Stimulated activated naive CD8-positive, alpha-beta T cell treated with anti-CD3 and anti-CD28 coated beads, Interleukin-15, amount 100 ng/mL, for 72 hours (primary cell): Measurements from ENCODE around the gene STOML1.

Source experiments
- ATAC-seq: fragments of 150-1000 bp; cut with Tn5 transposase; 2 replicates; pipeline ENCODE4 v1.10.0; 2021; ENCODE audit warnings: mild to moderate bottlenecking, moderate library complexity
- DNase-seq, 2 donors: peaks; one replicate each; pipeline ENCODE4 v3.0.0; 2021 to 2022
- H3K27ac Mint-ChIP-seq, 2 donors: one replicate each; pipeline ENCODE4 v1.8.0; 2022; ENCODE audit warnings: mild to moderate bottlenecking in 2 of 2, mixed read lengths in 2 of 2, moderate library complexity in 2 of 2
- H3K27me3 Mint-ChIP-seq: one replicate; pipeline ENCODE4 v1.8.0; 2022; ENCODE audit warnings: mixed read lengths
- H3K4me1 Mint-ChIP-seq: one replicate; pipeline ENCODE4 v1.8.0; 2022; ENCODE audit warnings: mild to moderate bottlenecking, mixed read lengths
- H3K4me3 Mint-ChIP-seq, 2 donors: one replicate each; pipeline ENCODE4 v1.8.0; 2022; ENCODE audit warnings: mild to moderate bottlenecking in 2 of 2, mixed read lengths in 2 of 2, moderate library complexity in 1 of 2
- H3K9me3 Mint-ChIP-seq, 2 donors: one replicate each; pipeline ENCODE4 v1.8.0; 2022; ENCODE audit warnings: mixed read lengths in 2 of 2

STOML1 gene

DNA sequence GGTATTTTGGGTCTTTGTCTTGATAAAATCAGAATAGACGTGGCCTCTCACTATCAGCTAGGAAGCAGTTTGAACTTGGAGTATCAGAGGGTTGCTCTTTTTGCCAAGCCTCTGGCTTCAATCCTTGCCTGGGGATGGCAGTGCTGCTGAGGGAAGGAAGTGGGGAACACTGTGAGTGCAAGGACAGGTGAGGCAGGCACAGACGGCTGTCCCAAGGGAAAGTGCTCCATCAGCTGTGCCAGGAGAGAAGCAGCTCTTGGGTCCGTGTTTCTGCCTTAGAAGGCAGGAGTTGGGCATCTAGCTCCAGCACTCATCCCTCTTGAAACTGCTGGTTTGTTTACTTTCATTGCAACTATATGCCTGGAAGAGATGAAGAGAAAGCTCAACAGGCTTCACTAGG, 35.6 kb upstream of the STOML1 start:
- no peaks in the 10 kb centered on the region for H3K4me1 Mint-ChIP-seq

DNA sequence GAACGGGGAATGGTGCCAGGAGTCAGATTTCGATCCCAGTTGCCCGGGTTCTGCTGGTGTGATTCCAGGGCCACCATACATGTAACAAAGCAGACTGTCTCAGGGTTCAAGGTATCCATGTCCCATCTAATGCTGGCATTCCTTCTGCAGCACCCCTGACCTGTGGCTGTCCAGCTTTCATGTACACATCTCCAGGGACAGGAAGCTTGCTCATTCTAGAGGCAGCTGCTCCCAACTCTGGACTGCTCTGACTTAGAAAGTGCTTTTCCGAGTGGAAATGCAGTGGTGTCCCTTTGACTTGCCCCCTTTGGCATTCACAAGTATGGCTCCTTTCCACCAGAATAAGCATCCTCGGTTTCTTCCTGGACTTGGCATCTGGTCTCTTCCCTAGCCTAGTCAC, 33.3 kb upstream of the STOML1 start:
- Mint-ChIP-seq H3K4me1 (no peaks in the 10 kb centered on the region), H3K4me3 (no peak overlapping the region), H3K27ac (no peak overlapping the region), H3K27me3 (no peaks in the 10 kb centered on the region), H3K9me3 (no peaks in the 10 kb centered on the region)
- ATAC-seq (no peak), DNase-seq (no peak)

More for the DNA sequence above, 35.6 kb upstream of the STOML1 start:
- H3K27me3 Mint-ChIP-seq, result no peaks in the 10 kb centered on the region
- no peaks in the 10 kb centered on the region for H3K9me3 Mint-ChIP-seq
- DNase-seq (no peak), ATAC-seq (no peak)
- H3K4me3 Mint-ChIP-seq, result no peak overlapping the region
- peak overlapping the region in 1 of 2 donors; percentile 28 for H3K27ac Mint-ChIP-seq

DNA sequence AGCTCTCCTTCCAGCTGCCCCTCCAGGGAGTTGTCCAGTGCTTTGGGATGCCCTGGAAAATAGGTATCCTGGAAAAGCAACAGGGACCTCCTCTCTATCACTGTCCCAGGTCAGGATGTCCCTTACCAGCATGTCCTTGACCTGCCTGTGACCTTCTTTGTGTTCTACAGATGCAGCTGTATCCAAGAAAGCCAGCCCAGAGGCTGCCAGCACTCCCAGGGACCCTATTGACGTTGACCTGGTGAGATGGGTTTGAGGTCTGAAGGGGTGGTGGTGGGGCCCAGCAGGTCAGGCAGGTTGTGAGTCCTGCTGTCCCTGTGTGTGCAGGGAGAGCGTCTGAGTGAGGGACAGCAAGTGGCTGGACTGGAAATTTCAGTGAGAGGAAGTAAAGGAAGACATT, 32.6 kb upstream of the STOML1 start:
- ATAC-seq (no peak), DNase-seq (no peak)
- H3K27me3 Mint-ChIP-seq, result no peaks in the 10 kb centered on the region
- no peaks in the 10 kb centered on the region for H3K4me1 Mint-ChIP-seq
- no peaks in the 10 kb centered on the region for H3K9me3 Mint-ChIP-seq
- H3K4me3 Mint-ChIP-seq, result no peak overlapping the region
- no peak overlapping the region for H3K27ac Mint-ChIP-seq

DNA sequence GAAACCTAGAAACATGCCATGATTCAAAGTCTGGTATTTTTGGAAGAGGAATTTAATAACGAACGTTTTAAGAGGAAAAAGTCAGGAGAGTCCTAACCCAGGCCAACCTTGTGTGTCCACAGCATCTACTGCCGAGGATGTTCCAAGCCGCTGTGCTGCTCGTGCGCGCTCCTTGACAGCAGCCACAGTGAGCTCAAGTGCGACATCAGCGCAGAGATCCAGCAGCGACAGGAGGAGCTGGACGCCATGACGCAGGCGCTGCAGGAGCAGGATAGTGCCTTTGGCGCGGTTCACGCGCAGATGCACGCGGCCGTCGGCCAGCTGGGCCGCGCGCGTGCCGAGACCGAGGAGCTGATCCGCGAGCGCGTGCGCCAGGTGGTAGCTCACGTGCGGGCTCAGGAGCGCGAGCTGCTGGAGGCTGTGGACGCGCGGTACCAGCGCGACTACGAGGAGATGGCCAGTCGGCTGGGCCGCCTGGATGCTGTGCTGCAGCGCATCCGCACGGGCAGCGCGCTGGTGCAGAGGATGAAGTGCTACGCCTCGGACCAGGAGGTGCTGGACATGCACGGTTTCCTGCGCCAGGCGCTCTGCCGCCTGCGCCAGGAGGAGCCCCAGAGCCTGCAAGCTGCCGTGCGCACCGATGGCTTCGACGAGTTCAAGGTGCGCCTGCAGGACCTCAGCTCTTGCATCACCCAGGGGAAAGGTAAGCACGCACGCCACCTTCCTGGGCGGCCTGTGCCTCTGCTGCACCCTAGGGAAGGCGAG, 30.8 kb upstream of the STOML1 start:
- no peak for ATAC-seq
- no peaks in the 10 kb centered on the region for H3K9me3 Mint-ChIP-seq
- DNase-seq, result no peak
- no peak overlapping the region for H3K27ac Mint-ChIP-seq
- no peak overlapping the region for H3K4me3 Mint-ChIP-seq
- no peaks in the 10 kb centered on the region for H3K4me1 Mint-ChIP-seq
- no peaks in the 10 kb centered on the region for H3K27me3 Mint-ChIP-seq

DNA sequence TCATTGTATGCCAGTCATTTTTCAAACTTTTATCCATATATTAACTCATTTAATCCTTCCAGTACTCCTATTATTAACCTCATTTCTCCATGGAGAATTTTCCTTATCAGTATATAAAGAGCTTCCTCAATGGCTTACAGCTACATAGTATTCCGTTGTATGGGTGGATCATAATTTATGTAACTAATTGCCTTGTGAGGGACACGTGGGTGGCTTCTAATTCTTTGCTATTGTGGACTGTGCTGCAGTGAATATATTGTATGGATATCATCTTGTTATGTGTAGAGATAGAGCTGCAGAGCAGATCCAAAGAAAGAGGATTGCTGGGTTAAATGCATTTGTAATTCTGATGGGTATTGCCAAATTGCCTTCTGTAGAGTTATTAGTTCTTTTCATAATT, 27.6 kb upstream of the STOML1 start:
- no peaks in the 10 kb centered on the region for H3K9me3 Mint-ChIP-seq
- H3K27me3 Mint-ChIP-seq, result no peaks in the 10 kb centered on the region
- no peak overlapping the region for H3K27ac Mint-ChIP-seq
- DNase-seq (no peak), ATAC-seq (no peak)
- peaks cover 6% of the 10 kb centered on the region for H3K4me1 Mint-ChIP-seq
- no peak overlapping the region for H3K4me3 Mint-ChIP-seq

DNA sequence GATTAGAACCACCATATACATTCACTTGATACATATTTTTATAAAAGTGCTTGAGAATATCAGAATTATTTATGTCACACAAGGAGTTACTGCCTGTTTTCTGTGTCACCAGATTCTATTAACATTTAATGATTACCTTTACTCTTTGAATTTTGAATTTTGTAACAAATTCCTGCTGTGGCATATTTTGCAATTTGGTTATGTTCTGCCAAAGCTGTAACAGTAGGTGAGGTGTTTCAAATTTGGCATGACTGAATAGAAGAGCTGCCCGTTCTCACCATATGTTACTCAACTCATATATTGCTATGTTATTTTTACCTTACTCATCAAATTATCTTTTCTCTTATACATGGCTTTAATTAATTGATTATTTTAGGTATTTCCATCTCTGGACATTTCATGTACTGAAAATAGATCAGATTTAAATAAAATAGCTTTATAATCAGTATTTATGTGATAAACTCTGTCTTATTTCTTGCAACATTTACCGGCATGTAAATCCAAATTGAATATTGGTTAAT, 21.3 kb upstream of the STOML1 start:
- no peak for ATAC-seq

DNA sequence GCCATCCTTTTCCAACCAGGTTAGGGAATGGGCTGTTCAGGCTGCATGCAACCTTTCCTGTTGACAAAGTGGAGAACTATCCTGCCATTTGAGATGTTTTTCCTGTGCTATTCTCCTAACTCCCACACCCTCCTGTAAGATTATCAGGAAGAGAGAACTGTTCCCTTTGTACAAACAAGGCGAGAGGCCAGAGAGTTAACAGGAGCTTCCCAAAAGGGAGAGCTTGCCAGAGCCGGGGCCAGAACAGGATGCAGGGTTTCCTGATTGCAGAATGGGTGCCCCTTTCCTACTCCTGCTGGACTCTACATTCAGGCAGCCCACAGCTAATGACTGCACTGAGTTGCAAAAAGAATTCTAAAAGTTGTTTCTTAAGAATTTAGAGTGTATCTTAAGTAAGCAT, 19.5 kb upstream of the STOML1 start:
- Mint-ChIP-seq H3K9me3 (no peaks in the 10 kb centered on the region), H3K27ac (no peak overlapping the region), H3K27me3 (no peaks in the 10 kb centered on the region), H3K4me3 (no peak overlapping the region), H3K4me1 (peaks cover 61% of the 10 kb centered on the region)
- no peak for DNase-seq
- ATAC-seq, result no peak

More for the DNA sequence above, 21.3 kb upstream of the STOML1 start:
- H3K4me1 Mint-ChIP-seq, result peaks cover 42% of the 10 kb centered on the region
- H3K4me3 Mint-ChIP-seq, result no peak overlapping the region
- no peaks in the 10 kb centered on the region for H3K27me3 Mint-ChIP-seq
- no peaks in the 10 kb centered on the region for H3K9me3 Mint-ChIP-seq
- H3K27ac Mint-ChIP-seq, result no peak overlapping the region
- no peak for DNase-seq

DNA sequence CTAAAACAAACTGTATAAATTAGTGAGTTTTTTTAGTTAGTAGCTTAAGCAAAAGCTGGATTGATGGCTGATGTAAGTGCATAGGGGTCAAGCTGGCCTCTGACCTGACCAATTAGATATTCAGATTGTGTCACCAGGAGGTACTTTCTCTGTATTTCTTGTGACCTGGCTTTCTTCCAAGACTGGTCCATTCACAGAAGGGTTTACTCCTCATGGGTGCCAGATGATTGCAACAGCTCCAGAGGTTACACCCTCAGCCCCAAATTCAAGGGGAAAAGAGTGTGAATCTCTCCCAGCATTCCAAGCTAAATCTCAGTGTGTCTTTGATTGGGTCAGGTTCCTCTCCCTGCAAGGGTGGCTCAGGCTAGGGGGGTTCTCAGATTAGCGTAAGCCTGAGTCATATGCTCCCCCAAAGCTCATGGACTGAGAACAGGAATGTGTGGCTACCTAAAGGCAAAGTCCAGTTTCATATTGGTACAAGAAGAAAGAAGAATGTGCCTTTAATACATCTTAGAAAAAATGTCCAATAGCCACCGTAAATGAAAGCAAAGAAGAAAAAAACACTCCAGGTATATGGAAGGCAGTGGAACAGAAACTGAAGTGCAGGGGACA, 18.9 kb upstream of the STOML1 start:
- ATAC-seq (no peak), DNase-seq (no peak)
- H3K4me3 Mint-ChIP-seq, result no peak overlapping the region
- H3K9me3 Mint-ChIP-seq, result no peaks in the 10 kb centered on the region
- no peaks in the 10 kb centered on the region for H3K27me3 Mint-ChIP-seq
- peaks cover 66% of the 10 kb centered on the region for H3K4me1 Mint-ChIP-seq
- no peak overlapping the region for H3K27ac Mint-ChIP-seq

DNA sequence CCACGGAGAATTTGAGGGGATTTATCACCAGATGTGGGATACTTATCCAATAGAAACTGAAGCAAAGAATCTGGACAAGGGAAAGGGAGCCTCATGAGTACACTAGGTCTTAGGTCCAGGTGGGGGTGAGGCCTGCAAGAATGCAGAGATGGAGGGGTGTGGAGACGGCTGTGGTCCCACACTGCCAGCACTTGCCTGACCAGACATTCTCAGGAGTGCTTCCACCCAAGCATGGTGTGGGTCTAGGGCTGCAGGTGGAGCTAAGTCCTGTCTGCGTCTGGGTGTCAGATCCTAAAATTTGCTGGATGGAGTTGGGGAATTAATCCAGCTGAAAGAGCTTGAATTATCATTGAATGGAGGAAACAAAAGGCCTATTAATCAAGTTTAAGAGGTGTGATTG, 16.8 kb upstream of the STOML1 start:
- ATAC-seq (no peak), DNase-seq (no peak)
- H3K27me3 Mint-ChIP-seq, result no peaks in the 10 kb centered on the region
- H3K4me1 Mint-ChIP-seq, result peaks cover 62% of the 10 kb centered on the region
- no peaks in the 10 kb centered on the region for H3K9me3 Mint-ChIP-seq
- peak overlapping the region; percentile 13 to 72 for H3K27ac Mint-ChIP-seq
- no peak overlapping the region for H3K4me3 Mint-ChIP-seq

DNA sequence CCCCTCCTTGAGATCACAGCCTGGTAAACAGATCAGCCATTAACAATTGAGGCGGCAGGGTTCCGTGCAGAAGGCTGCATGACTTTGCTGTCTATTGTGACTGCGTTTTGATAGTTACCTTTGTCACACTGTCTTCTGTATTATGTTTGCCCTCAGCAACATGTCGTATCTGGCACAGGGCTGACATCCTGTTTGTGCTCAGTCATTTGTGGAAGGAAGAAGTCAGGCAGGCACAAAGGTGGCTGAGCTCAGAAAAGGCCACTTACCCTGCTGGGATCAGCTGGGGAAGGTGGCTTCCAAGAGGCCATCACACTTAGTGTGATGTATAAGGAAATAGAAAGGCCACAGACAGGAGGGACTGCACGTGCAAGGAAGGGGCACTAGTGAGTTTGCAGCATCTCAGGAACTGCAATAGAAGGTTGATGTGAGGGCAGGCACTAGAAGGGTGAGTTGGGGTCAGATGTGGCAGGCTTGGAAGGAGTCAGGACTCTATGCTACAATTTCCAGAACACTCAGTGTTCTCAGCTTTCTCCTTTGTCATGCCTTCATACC, 15.8 kb upstream of the STOML1 start:
- Mint-ChIP-seq H3K27me3 (no peaks in the 10 kb centered on the region), H3K4me1 (peaks cover 66% of the 10 kb centered on the region), H3K9me3 (peaks cover 5 to 8% of the 10 kb centered on the region in 2 donors), H3K4me3 (peak overlapping the region; percentile 61 to 67), H3K27ac (peak overlapping the region; percentile 20 to 34)
- DNase-seq (peak in 1 of 2 donors; percentile 38), ATAC-seq (peak; percentile 93)

DNA sequence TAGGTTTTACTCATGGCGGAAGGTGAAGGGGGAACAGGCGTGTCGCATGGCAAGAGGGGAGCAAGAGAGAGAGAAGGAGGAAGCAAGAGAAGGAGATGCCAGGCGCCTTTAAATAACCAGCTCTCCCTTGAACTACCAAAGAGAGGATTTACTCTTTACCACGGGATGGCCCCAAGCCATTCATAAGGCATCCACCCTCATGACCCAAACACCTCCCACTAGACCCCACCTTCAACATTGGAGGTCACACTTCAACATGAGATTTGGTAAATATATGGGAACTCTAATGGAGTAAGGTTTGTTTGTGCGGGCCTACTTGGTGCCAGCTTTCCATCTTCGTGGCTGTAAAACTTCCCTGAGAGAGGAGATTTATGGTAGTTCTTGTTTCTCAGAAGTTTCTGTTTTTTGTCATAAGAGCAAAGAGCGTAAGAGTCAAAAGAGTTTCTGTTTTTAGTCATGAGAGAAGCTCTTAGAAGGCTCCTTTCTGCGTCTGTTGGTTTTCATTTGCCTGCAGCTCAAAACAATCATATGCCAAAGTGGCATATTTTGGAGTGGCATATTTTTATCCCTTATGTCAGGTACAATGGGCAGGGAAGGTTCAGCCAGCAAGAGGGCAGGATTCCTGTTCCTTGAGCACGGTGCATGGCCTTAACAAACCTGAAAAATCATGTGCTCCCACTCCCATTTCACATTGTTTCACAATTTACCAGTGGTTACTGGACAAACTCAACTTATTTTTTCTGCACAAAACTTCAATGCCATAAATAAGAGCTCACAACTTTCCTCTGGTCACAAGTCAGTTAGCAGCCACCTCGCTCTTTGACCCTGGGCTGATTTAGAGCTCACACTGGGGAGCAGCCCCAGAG, 14.9 kb upstream of the STOML1 start:
- Mint-ChIP-seq H3K27me3 (no peaks in the 10 kb centered on the region), H3K27ac (peak overlapping the region; percentile 34 to 37), H3K4me3 (peak overlapping the region; percentile 61 to 67), H3K4me1 (peaks cover 66% of the 10 kb centered on the region), H3K9me3 (peaks cover 5 to 8% of the 10 kb centered on the region in 2 donors)
- peak; percentile 74 for ATAC-seq
- no peak for DNase-seq

DNA sequence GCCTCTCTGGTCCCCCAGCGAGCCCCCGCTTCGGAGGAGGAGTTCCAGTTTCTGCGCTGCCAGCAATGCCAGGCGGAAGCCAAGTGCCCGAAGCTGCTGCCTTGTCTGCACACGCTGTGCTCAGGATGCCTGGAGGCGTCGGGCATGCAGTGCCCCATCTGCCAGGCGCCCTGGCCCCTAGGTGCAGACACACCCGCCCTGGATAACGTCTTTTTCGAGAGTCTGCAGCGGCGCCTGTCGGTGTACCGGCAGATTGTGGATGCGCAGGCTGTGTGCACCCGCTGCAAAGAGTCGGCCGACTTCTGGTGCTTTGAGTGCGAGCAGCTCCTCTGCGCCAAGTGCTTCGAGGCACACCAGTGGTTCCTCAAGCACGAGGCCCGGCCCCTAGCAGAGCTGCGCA, 5.9 kb upstream of the STOML1 start:
- ATAC-seq, result no peak
- Mint-ChIP-seq H3K9me3 (no peaks in the 10 kb centered on the region), H3K4me1 (peaks cover 55% of the 10 kb centered on the region), H3K27ac (no peak overlapping the region), H3K4me3 (peak overlapping the region in 1 of 2 donors; percentile 60), H3K27me3 (no peaks in the 10 kb centered on the region)
- DNase-seq, result no peak

DNA sequence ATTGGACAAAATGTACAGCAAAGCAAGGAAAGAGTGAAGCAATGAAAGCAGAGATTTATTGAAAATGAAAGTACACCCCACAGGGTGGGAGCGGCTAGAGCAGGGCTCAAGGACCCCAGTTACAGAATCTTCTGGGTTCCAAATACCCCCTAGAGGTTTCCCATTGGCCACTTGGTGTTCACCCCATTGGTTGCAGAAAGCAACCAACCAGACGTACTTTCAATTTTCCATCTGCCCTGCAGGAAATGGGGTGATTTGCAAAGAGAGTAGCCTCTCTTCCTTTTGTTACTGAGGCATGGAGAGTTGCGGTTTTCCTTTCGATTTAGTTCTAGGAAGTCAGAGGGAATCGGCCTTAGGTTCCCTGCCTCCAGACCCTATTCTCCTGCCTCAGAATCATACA, 4.8 kb upstream of the STOML1 start:
- Mint-ChIP-seq H3K4me3 (peak overlapping the region; percentile 60 to 99), H3K4me1 (peaks cover 63% of the 10 kb centered on the region)
- ATAC-seq, result no peak

DNA sequence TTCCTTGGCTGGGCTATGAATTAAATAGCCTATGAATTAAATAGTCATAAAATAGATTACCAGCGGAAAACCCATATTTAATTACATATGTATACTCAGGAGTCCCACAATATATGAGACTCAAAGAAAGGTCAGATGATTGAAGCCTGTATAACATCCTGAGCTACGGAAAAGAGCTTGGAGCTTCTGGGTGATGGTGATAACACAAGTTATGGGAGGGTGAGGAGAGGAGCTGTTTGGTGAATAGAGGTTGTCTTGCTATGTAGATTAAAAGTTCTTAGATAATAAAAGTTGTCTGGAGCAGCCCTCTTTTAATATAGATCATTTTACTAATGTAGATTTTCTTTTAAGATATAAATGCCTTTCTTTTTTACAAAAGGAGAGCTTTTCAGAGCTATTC, 4.2 kb upstream of the STOML1 start:
- no peak for ATAC-seq
- peak overlapping the region in 1 of 2 donors; percentile 95 for H3K27ac Mint-ChIP-seq

More for the DNA sequence above, 4.8 kb upstream of the STOML1 start:
- DNase-seq, result peak in 1 of 2 donors; percentile 35
- Mint-ChIP-seq H3K9me3 (no peaks in the 10 kb centered on the region), H3K27ac (peak overlapping the region in 1 of 2 donors; percentile 90), H3K27me3 (no peaks in the 10 kb centered on the region)

DNA sequence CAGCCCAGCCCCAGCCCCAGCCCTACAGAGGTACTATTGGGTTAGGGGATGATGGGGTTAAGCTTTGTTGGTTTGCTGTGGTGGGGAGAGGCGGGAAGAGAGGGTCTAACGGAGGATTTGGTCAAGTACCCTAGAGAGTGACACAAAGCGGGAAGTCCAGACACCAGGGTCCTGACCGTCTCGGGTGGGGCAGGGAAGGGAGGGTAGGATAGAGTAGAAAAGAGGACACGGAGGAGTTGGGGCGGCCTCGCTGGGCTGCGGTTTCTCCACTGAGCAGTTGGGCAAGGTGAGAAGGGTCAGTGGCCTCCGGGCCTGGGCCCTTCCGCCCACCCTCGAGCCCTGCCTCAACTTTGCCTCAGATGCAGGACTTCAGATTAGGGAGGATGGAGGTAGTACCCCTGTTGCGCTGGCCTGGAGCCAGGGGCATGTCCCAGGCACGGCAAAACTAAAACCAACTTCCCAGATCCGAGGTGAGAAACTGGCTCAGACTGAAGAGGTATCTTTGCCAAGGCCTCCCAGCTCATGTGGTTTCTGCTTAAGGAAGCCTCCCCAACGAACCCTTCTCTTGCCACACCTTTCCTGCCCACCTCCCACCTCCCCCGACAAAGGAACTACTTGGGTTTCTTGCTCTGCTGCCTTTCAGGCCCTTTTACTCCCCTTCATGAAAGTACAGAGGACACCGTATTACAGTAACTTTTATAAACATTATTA, 3.0 kb upstream of the STOML1 start:
- no peak for DNase-seq
- Mint-ChIP-seq H3K4me3 (peak overlapping the region; percentile 98 to 99), H3K27me3 (no peaks in the 10 kb centered on the region)

More for the DNA sequence above, 4.2 kb upstream of the STOML1 start:
- H3K27me3 Mint-ChIP-seq, result no peaks in the 10 kb centered on the region
- no peaks in the 10 kb centered on the region for H3K9me3 Mint-ChIP-seq
- H3K4me1 Mint-ChIP-seq, result peaks cover 65% of the 10 kb centered on the region
- peak overlapping the region; percentile 98 to 99 for H3K4me3 Mint-ChIP-seq
- no peak for DNase-seq

More for the DNA sequence above, 3.0 kb upstream of the STOML1 start:
- ATAC-seq, result no peak
- Mint-ChIP-seq H3K27ac (peak overlapping the region; percentile 95 to 97), H3K9me3 (no peaks in the 10 kb centered on the region), H3K4me1 (peaks cover 70% of the 10 kb centered on the region)
